T-helper 22 cell (primary cell): ENCODE data around the gene VAC14.

Experiments
- DNase-seq: peaks from one replicate; pipeline ENCODE4 v3.0.0-alpha.2; 2020; ENCODE audit warnings: low read depth

The VAC14 gene

DNA sequence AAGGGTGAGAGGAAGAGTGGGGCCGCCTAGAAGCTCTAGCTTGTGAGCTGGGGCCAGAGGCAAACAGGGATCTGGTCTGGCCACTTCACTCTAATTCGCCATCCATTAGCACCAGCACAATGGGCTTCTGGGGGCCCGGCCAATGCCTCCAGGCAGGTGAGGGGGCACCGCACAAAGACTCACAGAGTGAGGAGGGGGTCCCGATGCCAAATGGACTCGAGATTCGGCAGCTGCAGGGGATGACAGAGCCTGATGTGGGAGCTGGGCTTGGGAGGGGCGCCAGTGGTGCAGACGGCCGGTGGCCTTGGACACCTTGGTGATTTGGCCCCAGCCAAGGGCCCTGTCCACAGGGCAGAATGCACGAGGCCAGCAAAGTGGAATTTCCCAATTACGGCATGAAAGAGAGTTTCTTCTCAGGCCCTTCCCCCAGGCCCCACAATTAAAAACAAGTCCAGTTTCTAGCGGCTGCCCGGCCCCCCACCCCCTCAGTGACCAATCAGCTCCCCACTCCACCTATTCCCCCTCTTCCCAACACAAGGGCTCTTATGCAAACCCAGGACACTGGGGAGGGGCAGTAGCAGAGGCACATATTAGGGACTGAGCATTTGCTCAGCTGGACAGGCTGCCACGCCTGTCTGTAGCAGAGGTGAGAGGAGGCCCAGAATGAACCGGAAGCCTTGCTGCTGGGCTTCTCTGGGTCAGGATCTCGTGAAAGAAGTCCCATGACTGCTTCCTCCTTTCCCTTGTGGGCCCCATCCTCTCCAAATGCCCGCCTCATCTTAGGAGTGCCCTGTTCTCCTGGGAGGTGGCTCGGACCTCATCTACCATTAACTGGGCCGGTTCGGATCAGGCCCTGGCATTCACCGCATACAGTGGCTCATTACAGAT lies 75.7 kb downstream of the VAC14 start:
- no peak for DNase-seq

DNA sequence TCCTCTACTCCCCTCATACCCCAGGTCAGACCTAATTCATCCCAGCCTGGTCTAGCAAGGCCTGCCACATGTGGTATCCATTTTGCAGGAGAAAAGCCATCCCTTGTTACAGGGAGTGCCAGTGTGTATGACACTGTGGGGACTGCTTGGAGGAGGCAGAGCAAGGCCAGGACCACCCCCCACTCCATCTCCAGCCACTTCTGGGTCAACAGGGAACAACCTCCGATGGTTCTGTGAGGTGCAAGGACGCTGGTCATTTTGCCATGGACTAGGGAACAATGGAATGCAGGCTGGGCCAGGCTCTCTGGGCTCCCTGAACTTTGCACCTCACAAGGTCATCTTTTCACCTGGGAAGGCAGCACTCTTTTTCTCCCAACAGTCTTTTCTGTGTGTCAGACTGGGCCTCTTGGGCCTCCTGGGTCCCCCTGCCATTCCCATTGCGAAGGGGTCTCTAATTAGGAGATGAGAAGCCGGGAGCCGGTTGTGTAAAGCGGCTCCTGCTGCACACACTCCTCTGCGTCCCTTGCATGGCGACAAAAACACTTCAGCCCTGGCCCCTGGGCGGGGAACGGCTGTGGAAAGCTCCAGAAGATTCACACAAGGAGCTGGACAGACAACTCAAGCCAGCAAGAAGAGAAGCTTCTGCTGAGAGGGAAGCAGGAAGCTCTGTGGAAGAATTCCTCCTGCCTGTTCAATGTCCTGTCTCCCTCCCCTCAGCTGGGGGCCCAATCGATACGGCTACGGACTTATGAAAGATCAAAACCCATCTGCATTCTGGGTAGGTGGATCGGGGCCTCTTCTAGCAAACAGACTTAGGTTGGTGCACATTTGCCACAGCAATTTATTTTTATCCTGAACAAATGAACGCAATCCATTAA lies 76.6 kb downstream of the VAC14 start:
- no peak for DNase-seq

GRCh38 chr16:70723740-70724145 lies 77.2 kb downstream of the VAC14 start:
- DNase-seq, result no peak

GRCh38 chr16:70721202-70721963 lies 79.6 kb downstream of the VAC14 start:
- DNase-seq, result no peak

GRCh38 chr16:70720425-70721201 lies 80.3 kb downstream of the VAC14 start:
- no peak for DNase-seq

GRCh38 chr16:70717065-70717464 lies 83.9 kb downstream of the VAC14 start:
- DNase-seq, result no peak

DNA sequence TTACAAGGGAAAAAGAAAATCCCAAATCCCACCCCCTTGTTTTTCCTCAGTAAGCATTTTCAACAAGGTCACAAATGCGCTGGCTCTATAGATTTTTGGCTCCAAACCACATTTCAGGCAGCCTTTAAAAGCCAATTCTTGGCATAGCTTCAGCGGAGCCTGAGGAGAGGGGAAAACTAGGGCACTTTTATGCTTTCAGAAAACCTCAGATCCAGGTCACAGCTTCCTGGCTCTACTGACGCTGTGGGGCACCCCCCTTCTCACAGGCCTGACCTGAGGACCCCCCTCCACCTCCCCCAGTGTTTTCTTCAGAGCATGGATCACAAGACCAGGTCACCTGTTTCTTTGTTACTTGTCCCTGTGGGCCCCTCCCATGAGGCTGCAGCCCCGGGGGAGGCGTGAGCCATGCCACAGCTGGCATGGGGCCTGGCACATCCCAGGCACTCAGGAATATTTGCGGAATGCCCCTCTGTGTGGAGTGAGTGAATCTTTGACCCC lies 85.0 kb downstream of the VAC14 start:
- DNase-seq, result no peak

DNA sequence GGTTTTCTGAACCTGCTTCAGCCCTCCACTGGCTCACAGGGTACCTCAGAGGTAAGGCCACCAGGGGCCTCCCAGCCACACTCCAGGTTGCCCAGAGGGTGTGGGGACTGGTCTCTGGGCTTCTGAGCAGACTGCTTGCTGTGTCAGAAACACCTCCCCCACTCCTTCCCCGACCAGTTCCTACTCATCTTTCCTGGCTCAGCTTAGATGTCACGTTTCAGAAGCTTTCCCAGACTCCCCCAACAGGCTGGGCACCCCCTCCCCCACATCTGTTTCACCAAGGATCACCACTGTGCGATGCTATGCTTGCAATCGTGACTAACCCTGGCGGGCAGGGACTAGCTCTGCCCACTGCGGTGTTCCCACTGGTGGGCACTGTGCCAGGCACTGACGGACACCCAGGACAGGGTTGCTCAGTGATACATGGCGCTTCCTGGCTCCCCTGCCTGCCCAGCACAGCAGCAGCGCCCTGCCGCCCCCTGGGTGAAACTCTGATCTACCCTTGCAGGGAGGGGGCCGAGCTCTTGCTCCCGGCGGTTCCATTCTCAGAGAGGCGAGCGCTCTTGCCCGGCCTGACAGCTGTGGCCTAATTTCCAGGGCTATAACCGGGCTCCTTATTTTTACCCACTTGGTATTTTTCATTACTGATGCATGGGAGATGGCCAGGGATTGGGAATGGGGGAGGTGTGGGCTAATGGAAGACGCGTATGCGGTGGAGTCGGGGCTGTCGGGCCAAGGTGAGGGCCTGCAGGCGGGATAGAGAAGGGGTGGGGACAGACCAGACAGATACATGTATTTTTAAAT lies 85.7 kb downstream of the VAC14 start:
- DNase-seq, result no peak

GRCh38 chr16:70714581-70715054 lies 86.3 kb downstream of the VAC14 start:
- no peak for DNase-seq

DNA sequence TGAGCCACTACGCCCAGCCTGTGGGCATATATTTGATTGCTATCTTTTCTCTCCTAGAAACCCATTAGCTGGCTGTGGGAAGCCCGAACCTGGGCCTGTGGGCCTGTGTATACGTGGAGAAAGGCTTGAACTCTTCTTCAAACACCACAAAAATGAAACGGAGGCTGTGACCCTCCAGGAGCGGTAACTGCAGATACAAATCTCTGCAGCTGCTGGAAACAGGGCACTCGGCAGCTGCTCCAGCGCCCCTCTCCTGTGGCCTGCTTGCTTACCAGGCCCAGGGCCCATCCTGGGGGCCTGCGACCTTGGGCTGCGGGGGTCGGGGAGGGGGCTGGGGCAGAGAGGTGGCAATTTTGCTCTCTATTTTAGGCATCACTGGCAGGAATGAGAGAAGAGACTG lies 87.1 kb downstream of the VAC14 start:
- no peak for DNase-seq

DNA sequence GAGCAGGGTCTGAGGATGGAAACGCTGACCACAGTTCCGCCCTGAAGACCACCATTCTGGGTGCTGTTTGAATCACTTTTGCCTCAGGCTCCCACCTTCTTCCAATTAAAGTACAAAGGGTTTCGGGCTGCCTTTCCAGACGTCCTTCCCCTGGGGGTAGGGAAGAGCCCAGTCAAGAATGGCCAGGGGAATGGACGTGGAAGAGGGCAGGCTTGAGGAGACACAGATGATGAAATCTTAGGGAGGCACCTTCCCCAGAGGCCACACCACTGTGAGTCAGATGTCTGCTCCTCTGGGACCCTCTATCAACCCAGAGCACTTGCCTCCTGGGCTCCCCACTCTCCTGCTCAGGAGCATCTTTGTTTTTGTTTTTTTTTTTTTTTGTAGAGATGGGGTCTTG lies 87.6 kb downstream of the VAC14 start:
- no peak for DNase-seq

- DNase-seq, result no peak
Observed at GRCh38 chr16:70712942-70713341, 88.0 kb downstream of the VAC14 start.

DNA sequence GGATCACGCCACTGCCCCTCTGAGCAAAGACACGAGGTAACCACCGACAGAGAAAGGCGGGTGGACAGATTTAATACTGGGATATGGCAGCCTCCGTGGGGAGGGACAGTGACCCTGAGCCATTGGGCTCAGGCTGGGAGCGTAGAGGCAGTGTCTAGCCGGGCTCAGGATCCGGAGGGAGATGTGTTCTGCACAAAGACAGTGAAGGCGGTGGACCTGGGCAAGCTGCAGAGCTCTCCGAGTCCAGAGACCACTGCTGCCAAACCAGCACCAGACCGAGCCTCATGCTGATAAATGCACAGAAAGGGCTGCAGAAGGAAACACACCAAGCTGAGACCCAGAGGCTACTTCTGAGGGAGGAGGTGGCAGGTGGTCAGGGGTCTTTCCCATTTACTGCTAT lies 88.6 kb downstream of the VAC14 start:
- no peak for DNase-seq

DNA sequence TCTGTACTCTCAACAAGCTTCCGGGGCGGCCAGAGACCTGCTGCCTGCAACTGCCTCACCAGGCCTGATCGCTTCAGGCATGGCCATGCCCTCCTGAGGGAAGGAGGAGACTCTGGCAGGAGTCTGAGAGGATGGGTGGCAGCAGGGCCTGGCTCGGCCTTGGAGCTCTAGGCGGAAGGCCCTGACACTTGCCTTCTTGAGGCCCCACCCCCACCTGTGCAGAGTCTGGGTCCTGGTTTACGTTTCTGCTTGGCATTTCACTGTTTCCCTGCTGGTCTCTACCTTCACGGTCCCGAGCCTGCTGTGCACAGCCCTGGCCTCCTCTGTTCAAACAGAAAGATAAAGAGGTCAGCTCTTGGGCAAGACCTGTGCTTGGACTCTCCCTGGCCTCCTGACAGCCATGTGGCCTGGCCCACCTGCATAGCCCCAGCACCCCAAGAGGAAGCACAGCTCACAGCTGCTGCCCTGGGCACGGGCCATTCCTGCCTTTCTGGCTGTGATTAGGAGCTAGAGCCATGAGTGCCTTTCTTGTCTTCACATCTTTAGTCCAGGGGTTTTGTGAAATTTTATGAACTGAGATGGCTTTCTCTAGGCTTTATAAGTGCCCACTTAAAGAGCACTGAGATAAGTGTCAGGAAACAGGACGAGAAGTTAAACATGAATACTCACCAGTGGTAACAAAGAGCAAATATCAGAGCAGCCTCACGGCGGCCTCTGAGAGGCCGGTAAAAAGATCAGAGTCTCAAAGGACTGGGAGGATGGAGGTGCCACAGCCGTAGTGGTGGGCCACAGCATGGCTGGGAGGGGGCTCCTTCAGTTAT lies 89.5 kb downstream of the VAC14 start:
- no peak for DNase-seq

DNA sequence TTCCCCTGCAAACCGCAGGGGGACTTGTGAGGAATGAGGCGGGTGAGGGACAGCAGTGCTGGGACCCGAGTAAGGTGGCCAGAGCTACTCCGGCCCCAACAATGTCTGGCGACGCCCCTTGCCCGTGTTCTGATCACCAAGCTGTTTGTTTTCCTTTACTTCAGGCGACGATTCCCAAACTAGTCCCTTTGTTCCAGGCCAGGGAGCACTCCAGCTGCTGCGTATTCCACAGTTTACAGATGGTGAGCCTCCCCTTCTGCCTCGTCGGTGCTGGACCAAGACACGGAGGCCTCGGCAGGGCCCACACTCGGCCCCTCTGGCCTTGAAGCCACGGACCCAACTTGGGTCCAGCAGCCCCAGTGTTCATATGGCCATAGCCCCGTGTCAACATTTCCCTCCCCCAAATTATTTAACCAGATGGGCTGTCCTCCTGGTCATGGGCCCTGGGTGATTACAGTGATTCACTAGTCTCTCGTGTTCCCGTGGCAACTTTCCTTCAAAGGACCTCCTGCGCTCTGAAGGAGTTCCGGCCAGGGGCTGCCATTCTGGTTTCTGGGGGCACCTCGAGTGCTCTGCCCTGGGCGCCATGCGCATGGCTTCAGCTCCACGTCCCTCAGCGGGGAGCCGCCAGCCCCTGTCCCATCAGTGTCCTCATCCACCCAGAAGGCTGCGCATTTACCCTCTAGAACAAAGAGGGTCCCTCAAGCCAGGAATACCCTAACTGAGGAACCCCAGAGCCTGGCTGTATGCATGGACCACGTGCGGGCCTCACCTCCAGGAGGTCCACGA lies 90.3 kb downstream of the VAC14 start:
- DNase-seq, result no peak

DNA sequence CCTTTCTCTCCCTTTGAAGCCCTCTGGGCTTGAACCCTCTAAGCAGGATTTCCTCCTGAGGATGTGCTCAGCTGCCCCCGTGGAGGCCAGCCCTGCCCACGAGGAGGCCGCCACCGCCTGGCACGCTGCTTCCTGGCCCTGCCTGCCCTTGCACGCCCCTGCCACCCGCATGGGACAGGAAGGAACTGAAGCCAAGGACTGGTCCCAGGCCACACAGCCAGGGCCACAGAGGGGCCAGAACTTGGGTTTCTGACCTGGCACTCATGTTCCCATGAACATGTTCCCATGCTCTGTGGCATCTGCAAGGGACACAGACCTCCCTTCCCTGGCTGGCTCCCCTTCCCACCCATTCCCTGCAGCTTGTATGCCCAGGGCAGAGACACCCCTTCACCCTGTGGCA lies 91.0 kb downstream of the VAC14 start:
- no peak for DNase-seq

GRCh38 chr16:70709457-70709856 lies 91.5 kb downstream of the VAC14 start:
- no peak for DNase-seq

- DNase-seq, result no peak
Observed at GRCh38 chr16:70708366-70709246, 92.4 kb downstream of the VAC14 start.
